Vagina (tissue), 2 donors: ENCODE data around the gene SEMA3E. TPM values are rescaled to one million over a fixed set of nuclear protein-coding genes. Genes with fewer than 3 reads are reported as not detected.

Source experiments
- DNase-seq, 2 donors: peaks; one replicate each; pipeline ENCODE4 v3.0.0-alpha.2; 2017; ENCODE audit errors: extremely low spot score in 2 of 2
- H3K27ac ChIP-seq: fragments of 200-600 bp; sonication (generic); one replicate; pipeline ENCODE4 v1.5.1; 2019
- H3K27me3 ChIP-seq: fragments of 200-600 bp; sonication (generic); one replicate; pipeline ENCODE4 v1.5.1; 2019
- H3K36me3 ChIP-seq, 2 donors: fragments of 200-600 bp; sonication (generic); one replicate each; pipeline ENCODE4 v1.5.1; 2017 to 2019
- H3K4me1 ChIP-seq: fragments of 200-600 bp; sonication (generic); one replicate; pipeline ENCODE4 v1.5.1; 2019
- H3K4me3 ChIP-seq, 2 donors: fragments of 200-600 bp; sonication (generic); 1 replicate in 1 of 2; 2 replicates in 1 of 2; pipeline ENCODE4 v1.5.1; 2016 to 2019
- H3K9me3 ChIP-seq: fragments of 200-600 bp; sonication (generic); one replicate; pipeline ENCODE4 v1.5.1; 2019
- POLR2A ChIP-seq, 2 donors: fragments of 450-650 bp; IDR thresholded peaks; one replicate each; pipeline ENCODE4 v1.6.1; 2017; ENCODE audit warnings: antibody characterized with exemption in 2 of 2, mild to moderate bottlenecking in 2 of 2, moderate library complexity in 2 of 2
- POLR2AphosphoS5 ChIP-seq, 2 donors: sonication (generic); formaldehyde crosslinking; IDR thresholded peaks; one replicate each; pipeline ENCODE4 v1.9.0; 2017; ENCODE audit warnings: antibody characterized with exemption in 2 of 2, mild to moderate bottlenecking in 2 of 2, low read depth in 1 of 2; ENCODE audit not compliant: insufficient read depth in 1 of 2
- intact Hi-C: fragments of 100-400 bp; cut with DNase I; formaldehyde crosslinking; loops from one replicate; pipeline ENCODE4 v1.15.1; 2023
- total RNA-seq: library from RNA; depleted of rRNA; stranded (reverse); fragments of >200 nt; gene quantifications from one replicate; pipeline ENCODE4 v1.2.3, GENCODE V29; 2016
- TF ChIP-seq, protein P1 (sequence below), 3 experiments: fragments of 450-650 bp in 2 of 3; fragments of 200-600 bp in 1 of 3; sonication (generic) in 1 of 3; IDR thresholded peaks; one replicate each; pipeline ENCODE4 v1.5.1; 2017 to 2019; ENCODE audit warnings: antibody characterized with exemption in 3 of 3, mild to moderate bottlenecking in 2 of 3, moderate library complexity in 2 of 3

Gene SEMA3E
- total RNA-seq, 1 donor from 2014 or later = 4.4 TPM

DNA sequence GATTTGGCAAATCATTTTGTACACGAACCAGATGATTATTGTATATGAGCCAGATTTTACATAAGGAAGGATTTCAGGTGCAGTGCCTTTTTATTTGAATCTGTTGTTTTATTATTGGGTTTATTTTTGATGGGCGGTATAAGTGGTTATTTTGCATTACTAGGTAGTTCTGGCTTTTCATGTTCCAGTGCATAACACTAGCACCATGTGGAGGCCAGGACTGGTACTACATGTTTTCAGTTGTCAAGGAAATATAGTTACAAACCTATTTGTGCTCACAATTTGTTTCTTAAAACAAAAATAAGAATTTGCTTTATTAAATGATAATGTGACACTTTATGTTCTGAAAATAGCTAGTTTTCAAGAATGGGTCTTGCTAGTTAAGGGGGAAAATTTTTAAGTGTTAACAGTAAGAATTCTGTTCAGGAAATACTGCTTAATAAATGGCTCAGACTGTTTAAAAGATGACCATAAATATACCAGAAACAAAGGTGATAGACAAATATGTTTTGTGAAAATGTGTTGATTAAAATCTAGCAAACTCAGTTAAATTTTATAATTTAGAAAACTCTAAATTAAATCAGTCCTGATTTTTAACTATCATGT is 7.1 kb upstream of the SEMA3E start:
- H3K36me3 ChIP-seq = no peaks in the 10 kb centered on the region
- TF ChIP-seq, protein P1, sequence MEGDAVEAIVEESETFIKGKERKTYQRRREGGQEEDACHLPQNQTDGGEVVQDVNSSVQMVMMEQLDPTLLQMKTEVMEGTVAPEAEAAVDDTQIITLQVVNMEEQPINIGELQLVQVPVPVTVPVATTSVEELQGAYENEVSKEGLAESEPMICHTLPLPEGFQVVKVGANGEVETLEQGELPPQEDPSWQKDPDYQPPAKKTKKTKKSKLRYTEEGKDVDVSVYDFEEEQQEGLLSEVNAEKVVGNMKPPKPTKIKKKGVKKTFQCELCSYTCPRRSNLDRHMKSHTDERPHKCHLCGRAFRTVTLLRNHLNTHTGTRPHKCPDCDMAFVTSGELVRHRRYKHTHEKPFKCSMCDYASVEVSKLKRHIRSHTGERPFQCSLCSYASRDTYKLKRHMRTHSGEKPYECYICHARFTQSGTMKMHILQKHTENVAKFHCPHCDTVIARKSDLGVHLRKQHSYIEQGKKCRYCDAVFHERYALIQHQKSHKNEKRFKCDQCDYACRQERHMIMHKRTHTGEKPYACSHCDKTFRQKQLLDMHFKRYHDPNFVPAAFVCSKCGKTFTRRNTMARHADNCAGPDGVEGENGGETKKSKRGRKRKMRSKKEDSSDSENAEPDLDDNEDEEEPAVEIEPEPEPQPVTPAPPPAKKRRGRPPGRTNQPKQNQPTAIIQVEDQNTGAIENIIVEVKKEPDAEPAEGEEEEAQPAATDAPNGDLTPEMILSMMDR (IDR thresholded peaks at IDR 0.05) = peak in 2 of 3 experiments; percentile 31 to 53
- TF ChIP-seq POLR2AphosphoS5 (IDR thresholded peaks at IDR 0.05; ENCODE audit: insufficient read depth in 1 of 2, low read depth in 1 of 2) (no peak), POLR2A (IDR thresholded peaks at IDR 0.05) (no peak)

DNA sequence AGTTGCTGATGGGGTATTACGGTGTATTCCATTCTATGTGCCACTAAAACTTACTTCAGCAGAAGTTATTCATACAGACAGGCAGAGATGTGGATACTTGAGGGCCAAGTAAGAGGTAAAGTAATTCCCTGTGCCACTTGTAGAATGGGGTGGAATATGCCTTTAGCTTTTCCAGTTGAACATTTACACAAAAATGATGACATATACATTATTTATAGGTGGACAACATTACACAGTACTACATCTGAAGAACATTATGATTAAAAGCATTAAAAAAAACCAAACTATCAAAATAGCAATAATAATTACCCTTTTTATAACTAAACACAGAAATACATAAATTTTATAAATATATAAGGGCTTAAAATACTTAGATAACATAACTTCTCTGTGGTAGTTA is 3.5 kb upstream of the SEMA3E start:
- H3K27ac ChIP-seq = no peak overlapping the region
- no peak for TF ChIP-seq POLR2AphosphoS5 (IDR thresholded peaks at IDR 0.05; ENCODE audit: insufficient read depth in 1 of 2, low read depth in 1 of 2)
- TF ChIP-seq POLR2A (IDR thresholded peaks at IDR 0.05) = no peak
- TF ChIP-seq, protein P1 (IDR thresholded peaks at IDR 0.05) = no peak
- intact Hi-C loops = no loop called here
- no peaks in the 10 kb centered on the region for H3K27me3 ChIP-seq
- no peaks in the 10 kb centered on the region for H3K4me1 ChIP-seq
- DNase-seq = no peak
- H3K36me3 ChIP-seq = no peaks in the 10 kb centered on the region
- no peaks in the 10 kb centered on the region for H3K9me3 ChIP-seq
- no peak overlapping the region for H3K4me3 ChIP-seq

More for the DNA sequence above, 7.1 kb upstream of the SEMA3E start:
- Histone ChIP-seq H3K27me3 (no peaks in the 10 kb centered on the region), H3K4me1 (no peaks in the 10 kb centered on the region), H3K27ac (no peak overlapping the region), H3K9me3 (no peaks in the 10 kb centered on the region), H3K4me3 (no peak overlapping the region)
- no peak for DNase-seq
- intact Hi-C loops = loop anchor here (1.0 kb wide), 1 partner anchor 18 kb away; no protein-coding TSS in a partner anchor

DNA sequence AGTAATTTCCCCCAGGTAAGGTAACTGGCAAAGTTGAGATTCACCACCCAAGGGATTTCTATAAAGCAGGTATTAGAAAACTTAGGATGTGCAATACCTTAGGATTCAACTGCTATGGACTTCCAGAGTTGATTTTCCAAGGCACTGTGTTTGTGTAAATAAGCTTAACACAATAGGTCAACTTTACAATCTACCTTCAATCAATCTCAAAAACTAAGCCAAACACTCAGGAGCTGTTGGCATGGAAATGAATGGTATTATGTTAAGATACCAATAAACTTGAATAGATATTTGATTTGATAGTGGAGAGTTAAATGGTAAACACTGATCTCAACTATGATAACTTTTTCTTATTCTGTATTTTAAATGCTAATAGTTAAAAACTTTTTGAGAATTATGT is 762 bp upstream of the SEMA3E start:
- Histone ChIP-seq H3K27ac (no peak overlapping the region), H3K4me3 (no peak overlapping the region), H3K4me1 (no peaks in the 10 kb centered on the region), H3K27me3 (no peaks in the 10 kb centered on the region), H3K36me3 (no peaks in the 10 kb centered on the region), H3K9me3 (no peaks in the 10 kb centered on the region)
- no peak for DNase-seq
- intact Hi-C loops = no loop called here
- TF ChIP-seq POLR2A (IDR thresholded peaks at IDR 0.05) = no peak
- TF ChIP-seq, protein P1 (IDR thresholded peaks at IDR 0.05) = no peak
- no peak for TF ChIP-seq POLR2AphosphoS5 (IDR thresholded peaks at IDR 0.05; ENCODE audit: insufficient read depth in 1 of 2, low read depth in 1 of 2)

DNA sequence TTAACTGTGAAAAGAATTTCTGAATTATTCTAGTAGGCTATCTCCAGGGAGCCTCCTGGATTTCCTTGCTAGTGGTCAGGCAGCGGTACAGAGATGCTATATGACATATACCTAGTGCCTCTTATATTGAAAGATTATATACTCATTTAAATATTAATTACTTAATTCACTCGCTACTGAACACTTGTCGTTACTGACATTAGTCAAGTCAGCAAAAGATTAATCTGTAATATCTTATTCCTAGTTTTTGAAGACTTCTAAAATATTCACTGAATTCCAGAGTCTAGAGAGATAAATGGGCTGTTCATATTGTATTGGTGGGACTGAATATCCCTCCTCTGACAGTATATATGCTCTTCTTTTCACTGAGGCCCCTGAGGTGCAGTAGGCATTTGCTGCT is 2.9 kb downstream of the SEMA3E start:
- TF ChIP-seq POLR2A (IDR thresholded peaks at IDR 0.05) (no peak), POLR2AphosphoS5 (IDR thresholded peaks at IDR 0.05; ENCODE audit: insufficient read depth in 1 of 2, low read depth in 1 of 2) (no peak)
- TF ChIP-seq, protein P1 (IDR thresholded peaks at IDR 0.05) = no peak
- Histone ChIP-seq H3K27ac (no peak overlapping the region), H3K36me3 (no peaks in the 10 kb centered on the region)

GRCh38 chr7:83643739-83644138 is 5.2 kb downstream of the SEMA3E start:
- TF ChIP-seq POLR2AphosphoS5 (IDR thresholded peaks at IDR 0.05; ENCODE audit: insufficient read depth in 1 of 2, low read depth in 1 of 2) = peak in 1 of 2 donors; percentile 9
- TF ChIP-seq POLR2A (IDR thresholded peaks at IDR 0.05) = no peak
- intact Hi-C loops = no loop called here
- H3K36me3 ChIP-seq = no peaks in the 10 kb centered on the region

More for the DNA sequence above, 2.9 kb downstream of the SEMA3E start:
- intact Hi-C loops = no loop called here
- Histone ChIP-seq H3K27me3 (no peaks in the 10 kb centered on the region), H3K9me3 (no peaks in the 10 kb centered on the region), H3K4me1 (no peaks in the 10 kb centered on the region), H3K4me3 (no peak overlapping the region)
- no peak for DNase-seq

More at GRCh38 chr7:83643739-83644138, 5.2 kb downstream of the SEMA3E start:
- no peaks in the 10 kb centered on the region for H3K4me1 ChIP-seq
- no peak overlapping the region for H3K27ac ChIP-seq
- DNase-seq = no peak
- no peak overlapping the region for H3K4me3 ChIP-seq
- H3K27me3 ChIP-seq = no peaks in the 10 kb centered on the region
- H3K9me3 ChIP-seq = no peaks in the 10 kb centered on the region
